ENCODE results near the gene SKOR1. TPM values are rescaled to one million over a fixed set of nuclear protein-coding genes. Genes with fewer than 3 reads are reported as not detected.

The SKOR1 gene
- total RNA-seq, 3 donors from 2014 or later (not counting 1 experiment from before 2014, with no cell fraction given), result 2.0 to 2.9 (median 2.1) TPM

DNA sequence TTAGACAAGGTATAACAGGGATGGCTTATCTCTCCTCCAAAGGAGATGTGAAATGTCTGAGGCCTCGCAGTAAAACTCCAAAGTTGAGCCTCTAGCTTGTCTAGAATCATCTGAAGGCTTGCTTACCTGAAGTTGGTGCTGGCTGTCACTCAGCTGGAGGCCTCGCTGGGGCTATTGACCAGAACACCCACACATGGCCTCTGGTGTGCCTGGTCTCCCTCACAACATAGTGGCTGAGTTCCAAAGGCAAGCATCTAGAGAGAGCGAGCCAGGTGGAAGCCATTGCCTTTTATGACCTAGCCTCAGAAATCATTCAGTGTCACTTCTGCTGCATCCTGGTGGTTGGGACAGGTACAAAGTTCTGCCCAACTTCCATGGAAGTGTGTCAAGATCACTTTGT lies 31.9 kb downstream of the SKOR1 start:
- ATAC-seq (no peak), DNase-seq (no peak)
- Mint-ChIP-seq H3K36me3 (no peaks in the 10 kb centered on the region), H3K9me3 (no peaks in the 10 kb centered on the region), H3K27me3 (ENCODE audit: low read depth in 2 of 2) (peaks cover 6 to 7% of the 10 kb centered on the region in 2 donors), H3K4me1 (no peaks in the 10 kb centered on the region), H3K4me3 (no peak overlapping the region), H3K27ac (no peak overlapping the region)
- intact Hi-C loops (cut with micrococcal nuclease), result no loop called here
- Histone ChIP-seq H3K4me3 (ENCODE audit: low read length) (no peak overlapping the region), H3K4me1 (ENCODE audit: control insufficient read depth, insufficient read depth, low read length) (no peaks in the 10 kb centered on the region), H3K9me3 (ENCODE audit: control insufficient read depth, insufficient read depth, low read length) (no peaks in the 10 kb centered on the region), H3K27me3 (ENCODE audit: control insufficient read depth, insufficient read depth, low read length) (no peaks in the 10 kb centered on the region), H3K27ac (ENCODE audit: low read length) (no peak overlapping the region), H3K36me3 (ENCODE audit: control insufficient read depth, insufficient read depth, low read length) (no peaks in the 10 kb centered on the region)
- TF ChIP-seq, protein P1, sequence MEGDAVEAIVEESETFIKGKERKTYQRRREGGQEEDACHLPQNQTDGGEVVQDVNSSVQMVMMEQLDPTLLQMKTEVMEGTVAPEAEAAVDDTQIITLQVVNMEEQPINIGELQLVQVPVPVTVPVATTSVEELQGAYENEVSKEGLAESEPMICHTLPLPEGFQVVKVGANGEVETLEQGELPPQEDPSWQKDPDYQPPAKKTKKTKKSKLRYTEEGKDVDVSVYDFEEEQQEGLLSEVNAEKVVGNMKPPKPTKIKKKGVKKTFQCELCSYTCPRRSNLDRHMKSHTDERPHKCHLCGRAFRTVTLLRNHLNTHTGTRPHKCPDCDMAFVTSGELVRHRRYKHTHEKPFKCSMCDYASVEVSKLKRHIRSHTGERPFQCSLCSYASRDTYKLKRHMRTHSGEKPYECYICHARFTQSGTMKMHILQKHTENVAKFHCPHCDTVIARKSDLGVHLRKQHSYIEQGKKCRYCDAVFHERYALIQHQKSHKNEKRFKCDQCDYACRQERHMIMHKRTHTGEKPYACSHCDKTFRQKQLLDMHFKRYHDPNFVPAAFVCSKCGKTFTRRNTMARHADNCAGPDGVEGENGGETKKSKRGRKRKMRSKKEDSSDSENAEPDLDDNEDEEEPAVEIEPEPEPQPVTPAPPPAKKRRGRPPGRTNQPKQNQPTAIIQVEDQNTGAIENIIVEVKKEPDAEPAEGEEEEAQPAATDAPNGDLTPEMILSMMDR (IDR thresholded peaks at IDR 0.05), result no peak
- 84% methylated on average over 3 of the region's 3 CpGs for WGBS (ENCODE audit: insufficient coverage)

DNA sequence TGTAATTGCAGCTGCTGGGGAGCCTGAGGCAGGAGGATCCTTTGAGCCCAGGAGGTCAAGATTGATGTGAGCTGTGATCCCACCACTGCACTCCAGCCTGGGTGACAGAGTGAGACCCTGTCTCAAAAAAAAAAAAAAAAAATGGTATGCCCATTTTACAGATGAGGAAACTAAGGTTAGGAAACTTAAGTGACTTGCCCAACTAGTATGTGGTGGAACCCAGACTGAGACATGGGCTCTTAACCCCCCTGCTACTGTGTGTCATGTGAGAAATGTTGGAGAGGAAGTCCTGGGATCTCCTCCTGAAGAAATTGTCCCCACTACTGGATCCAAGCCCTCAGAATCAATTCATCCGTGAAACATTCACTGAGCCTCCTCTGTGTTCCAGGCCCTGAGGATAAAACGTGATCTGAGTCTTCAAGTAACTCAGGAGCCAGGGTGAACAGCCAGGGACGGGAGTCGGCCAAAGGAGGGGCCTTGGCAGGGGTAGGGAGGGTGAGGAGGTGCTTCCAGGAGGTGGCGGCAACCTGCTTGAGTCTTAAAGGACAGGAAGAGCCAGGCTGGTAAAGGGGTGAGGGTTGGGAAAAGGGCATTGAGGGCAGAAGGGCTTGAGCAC lies 34.1 kb downstream of the SKOR1 start:
- TF ChIP-seq, protein P1 (IDR thresholded peaks at IDR 0.05), result no peak
- Histone ChIP-seq H3K9me3 (ENCODE audit: control insufficient read depth, insufficient read depth, low read length) (no peaks in the 10 kb centered on the region), H3K4me1 (ENCODE audit: control insufficient read depth, insufficient read depth, low read length) (peaks cover 13% of the 10 kb centered on the region), H3K36me3 (ENCODE audit: control insufficient read depth, insufficient read depth, low read length) (no peaks in the 10 kb centered on the region), H3K4me3 (ENCODE audit: low read length) (no peak overlapping the region), H3K27me3 (ENCODE audit: control insufficient read depth, insufficient read depth, low read length) (peaks cover 4% of the 10 kb centered on the region), H3K27ac (ENCODE audit: low read length) (no peak overlapping the region)
- WGBS (ENCODE audit: insufficient coverage), result 89% methylated on average over 5 of the region's 5 CpGs
- DNase-seq (no peak), ATAC-seq (no peak)
- Mint-ChIP-seq H3K4me3 (no peak overlapping the region), H3K9me3 (no peaks in the 10 kb centered on the region), H3K4me1 (peaks cover 5 to 6% of the 10 kb centered on the region in 2 donors), H3K36me3 (no peaks in the 10 kb centered on the region), H3K27ac (no peak overlapping the region), H3K27me3 (ENCODE audit: low read depth in 2 of 2) (peaks cover 10 to 13% of the 10 kb centered on the region in 2 donors)
- intact Hi-C loops (cut with micrococcal nuclease), result no loop called here

- H3K27ac Mint-ChIP-seq, result no peak overlapping the region
- Histone ChIP-seq H3K4me1 (ENCODE audit: control insufficient read depth, insufficient read depth, low read length) (peaks cover 13% of the 10 kb centered on the region), H3K36me3 (ENCODE audit: control insufficient read depth, insufficient read depth, low read length) (no peaks in the 10 kb centered on the region), H3K4me3 (ENCODE audit: low read length) (no peak overlapping the region), H3K27ac (ENCODE audit: low read length) (no peak overlapping the region), H3K27me3 (ENCODE audit: control insufficient read depth, insufficient read depth, low read length) (peaks cover 4% of the 10 kb centered on the region), H3K9me3 (ENCODE audit: control insufficient read depth, insufficient read depth, low read length) (no peaks in the 10 kb centered on the region)
- DNase-seq (no peak), ATAC-seq (no peak)
- 97% methylated on average over 3 of the region's 3 CpGs for WGBS (ENCODE audit: insufficient coverage)
- peaks cover 19 to 25% of the 10 kb centered on the region in 2 donors for H3K27me3 Mint-ChIP-seq (ENCODE audit: low read depth in 2 of 2)
- intact Hi-C loops (cut with micrococcal nuclease), result no loop called here
- peaks cover 5 to 6% of the 10 kb centered on the region in 2 donors for H3K4me1 Mint-ChIP-seq
- H3K4me3 Mint-ChIP-seq, result no peak overlapping the region
- no peaks in the 10 kb centered on the region for H3K9me3 Mint-ChIP-seq
- no peaks in the 10 kb centered on the region for H3K36me3 Mint-ChIP-seq
- TF ChIP-seq, protein P1 (IDR thresholded peaks at IDR 0.05), result no peak
These were observed 36.7 kb downstream of the SKOR1 start for GRCh38 chr15:67861983-67862382.
